Chondrocyte (in vitro differentiated cells): Measurements from ENCODE around the gene TEKT5. TPM values are rescaled to one million over a fixed set of nuclear protein-coding genes. Genes with fewer than 3 reads are reported as not detected.

ENCODE experiments used
- DNase-seq: peaks from one replicate; pipeline ENCODE4 v3.0.0; 2021; ENCODE audit warnings: mixed read lengths, low spot score
- H3K27ac Mint-ChIP-seq: one replicate; pipeline ENCODE4 v1.8.0; 2021; ENCODE audit warnings: mild to moderate bottlenecking, moderate library complexity, mixed read lengths; ENCODE audit not compliant: unreplicated experiment
- H3K27me3 Mint-ChIP-seq: 2 replicates; pipeline ENCODE4 v1.8.0; 2021; ENCODE audit warnings: low read depth, mixed read lengths
- H3K36me3 Mint-ChIP-seq: 2 replicates; pipeline ENCODE4 v1.8.0; 2021; ENCODE audit warnings: low read depth, mixed read lengths
- H3K4me1 Mint-ChIP-seq: 2 replicates; pipeline ENCODE4 v1.8.0; 2021; ENCODE audit warnings: low read depth, mild to moderate bottlenecking, mixed read lengths
- H3K4me3 Mint-ChIP-seq: one replicate; pipeline ENCODE4 v1.8.0; 2021; ENCODE audit warnings: mild to moderate bottlenecking, moderate library complexity, mixed read lengths; ENCODE audit not compliant: unreplicated experiment
- H3K9me3 Mint-ChIP-seq: 2 replicates; pipeline ENCODE4 v1.8.0; 2021; ENCODE audit warnings: low read depth, mixed read lengths
- total RNA-seq: library from RNA; stranded (reverse); gene quantifications from 3 replicates; pipeline ENCODE4 v1.2.1, GENCODE V29; 2021
- TF ChIP-seq, protein P1 (sequence below): fragments of 200-600 bp; sonication (generic); IDR thresholded peaks from 2 replicates; pipeline ENCODE4 v1.5.0; 2021; ENCODE audit warnings: antibody characterized with exemption, mild to moderate bottlenecking, moderate library complexity

TEKT5 gene
- total RNA-seq, 1 donor from 2014 or later = not detected

DNA sequence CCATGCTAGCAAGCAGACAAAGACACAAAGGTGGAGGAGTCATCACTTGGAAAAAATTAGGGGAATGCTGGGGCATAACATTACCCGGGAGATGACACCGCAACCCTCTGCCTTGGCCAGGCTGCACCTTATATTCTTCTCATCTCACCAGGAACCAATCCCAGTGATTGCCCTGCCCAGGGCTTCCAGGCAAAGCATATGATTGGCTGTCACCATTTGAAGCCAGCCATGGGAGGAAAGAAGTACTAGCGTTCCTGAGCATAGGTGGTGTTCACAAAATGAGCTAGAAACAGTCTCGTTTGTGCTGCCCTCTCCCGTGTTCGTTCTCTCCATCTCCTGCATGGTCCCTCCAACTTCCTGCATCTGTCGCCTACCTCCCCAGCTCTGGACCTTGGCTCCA lies 29.6 kb downstream of the TEKT5 start:
- no peaks in the 10 kb centered on the region for H3K4me1 Mint-ChIP-seq
- TF ChIP-seq, protein P1, sequence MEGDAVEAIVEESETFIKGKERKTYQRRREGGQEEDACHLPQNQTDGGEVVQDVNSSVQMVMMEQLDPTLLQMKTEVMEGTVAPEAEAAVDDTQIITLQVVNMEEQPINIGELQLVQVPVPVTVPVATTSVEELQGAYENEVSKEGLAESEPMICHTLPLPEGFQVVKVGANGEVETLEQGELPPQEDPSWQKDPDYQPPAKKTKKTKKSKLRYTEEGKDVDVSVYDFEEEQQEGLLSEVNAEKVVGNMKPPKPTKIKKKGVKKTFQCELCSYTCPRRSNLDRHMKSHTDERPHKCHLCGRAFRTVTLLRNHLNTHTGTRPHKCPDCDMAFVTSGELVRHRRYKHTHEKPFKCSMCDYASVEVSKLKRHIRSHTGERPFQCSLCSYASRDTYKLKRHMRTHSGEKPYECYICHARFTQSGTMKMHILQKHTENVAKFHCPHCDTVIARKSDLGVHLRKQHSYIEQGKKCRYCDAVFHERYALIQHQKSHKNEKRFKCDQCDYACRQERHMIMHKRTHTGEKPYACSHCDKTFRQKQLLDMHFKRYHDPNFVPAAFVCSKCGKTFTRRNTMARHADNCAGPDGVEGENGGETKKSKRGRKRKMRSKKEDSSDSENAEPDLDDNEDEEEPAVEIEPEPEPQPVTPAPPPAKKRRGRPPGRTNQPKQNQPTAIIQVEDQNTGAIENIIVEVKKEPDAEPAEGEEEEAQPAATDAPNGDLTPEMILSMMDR = no peak
- H3K36me3 Mint-ChIP-seq = no peaks in the 10 kb centered on the region
- H3K4me3 Mint-ChIP-seq = no peak overlapping the region
- DNase-seq = no peak
- no peak overlapping the region for H3K27ac Mint-ChIP-seq
- H3K9me3 Mint-ChIP-seq = no peaks in the 10 kb centered on the region
- H3K27me3 Mint-ChIP-seq = peaks cover 24% of the 10 kb centered on the region

DNA sequence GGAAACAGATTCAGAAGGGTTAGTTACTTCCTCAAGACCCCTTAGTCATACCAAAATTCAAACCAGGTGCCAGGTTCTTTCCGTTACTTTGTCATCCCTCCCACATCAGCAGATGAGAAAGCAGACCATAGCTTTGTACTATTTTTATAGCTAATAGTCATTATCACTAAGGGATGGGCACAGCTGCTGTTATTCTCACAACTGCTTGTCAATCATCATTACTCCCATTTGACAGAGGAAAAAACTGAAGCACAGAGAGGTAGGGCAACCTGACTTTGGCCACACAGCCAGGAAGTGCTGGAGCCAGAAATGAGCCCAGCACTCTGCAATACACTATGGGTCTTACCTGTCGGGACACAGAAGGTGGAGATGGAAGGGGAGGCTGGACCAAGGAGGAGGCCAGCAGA lies 30.0 kb downstream of the TEKT5 start:
- TF ChIP-seq, protein P1 = no peak
- no peak for DNase-seq
- Mint-ChIP-seq H3K4me3 (no peak overlapping the region), H3K27me3 (peaks cover 24% of the 10 kb centered on the region), H3K9me3 (no peaks in the 10 kb centered on the region), H3K36me3 (no peaks in the 10 kb centered on the region), H3K4me1 (no peaks in the 10 kb centered on the region), H3K27ac (no peak overlapping the region)

DNA sequence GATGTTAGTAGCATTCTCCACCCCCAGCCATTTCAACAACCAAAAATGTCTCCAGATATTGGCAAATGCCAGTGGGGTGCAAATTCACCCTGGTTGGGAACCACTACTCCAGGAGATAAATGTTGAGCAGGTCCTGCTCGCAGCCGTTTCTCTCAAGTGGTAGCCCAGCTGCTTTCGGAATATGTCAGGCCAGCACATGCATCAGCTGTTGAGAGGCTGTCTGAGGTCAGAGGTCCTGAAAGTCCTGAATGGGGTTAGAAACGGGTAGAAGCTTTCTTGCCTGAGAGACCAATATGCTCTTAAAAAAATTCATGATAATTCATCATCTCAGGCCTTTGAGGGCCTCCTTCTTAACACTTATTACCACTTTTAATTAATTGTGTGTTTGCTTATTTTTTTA lies 31.0 kb downstream of the TEKT5 start:
- Mint-ChIP-seq H3K4me3 (no peak overlapping the region), H3K9me3 (no peaks in the 10 kb centered on the region), H3K27me3 (peaks cover 24% of the 10 kb centered on the region), H3K36me3 (no peaks in the 10 kb centered on the region), H3K27ac (no peak overlapping the region), H3K4me1 (no peaks in the 10 kb centered on the region)
- TF ChIP-seq, protein P1 = no peak
- DNase-seq = no peak

DNA sequence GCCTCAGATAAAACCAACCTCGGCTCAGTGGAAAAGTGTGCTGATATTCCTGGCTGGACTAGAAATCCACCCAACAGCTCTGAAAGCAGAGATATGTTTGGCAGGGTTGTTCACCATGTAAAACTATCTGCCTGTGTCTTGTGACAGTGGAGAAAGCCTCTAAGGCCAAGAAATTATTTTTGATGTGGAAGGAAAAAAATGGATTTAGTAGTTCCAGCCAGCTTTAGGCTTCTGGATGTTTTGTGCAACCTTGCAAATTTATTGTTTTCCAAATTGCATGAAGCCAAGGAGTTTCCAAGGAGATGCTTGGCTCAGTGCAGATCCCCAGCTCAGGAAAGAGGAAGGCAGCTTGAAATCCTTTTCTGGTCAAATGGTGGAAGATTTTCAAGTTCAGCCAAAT lies 31.6 kb downstream of the TEKT5 start:
- TF ChIP-seq, protein P1 = no peak
- no peak overlapping the region for H3K4me3 Mint-ChIP-seq
- no peaks in the 10 kb centered on the region for H3K9me3 Mint-ChIP-seq
- H3K27me3 Mint-ChIP-seq = peaks cover 24% of the 10 kb centered on the region
- DNase-seq = no peak
- H3K27ac Mint-ChIP-seq = no peak overlapping the region
- no peaks in the 10 kb centered on the region for H3K36me3 Mint-ChIP-seq
- no peaks in the 10 kb centered on the region for H3K4me1 Mint-ChIP-seq

DNA sequence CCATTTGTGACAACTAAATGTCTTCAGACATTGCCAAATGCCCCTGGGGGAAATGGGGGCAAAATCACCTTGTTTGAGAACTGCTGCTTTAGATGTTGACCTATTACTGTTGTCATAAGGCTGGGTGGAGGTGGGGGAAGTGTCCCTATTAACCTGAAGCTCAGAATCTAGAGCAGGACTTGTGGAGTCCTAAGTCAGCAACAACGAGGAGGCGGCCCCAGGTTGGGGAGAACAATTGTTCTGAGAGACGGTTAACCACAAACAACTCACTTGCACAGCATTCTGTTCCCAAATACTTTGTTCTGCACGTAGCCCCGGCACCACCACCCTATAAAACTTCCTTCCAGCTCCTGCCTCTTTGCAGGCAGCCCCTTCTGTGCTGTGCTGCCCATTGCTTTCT lies 32.5 kb downstream of the TEKT5 start:
- H3K9me3 Mint-ChIP-seq = no peaks in the 10 kb centered on the region
- H3K27me3 Mint-ChIP-seq = peaks cover 24% of the 10 kb centered on the region
- no peaks in the 10 kb centered on the region for H3K4me1 Mint-ChIP-seq
- TF ChIP-seq, protein P1 = no peak
- DNase-seq = no peak
- H3K27ac Mint-ChIP-seq = no peak overlapping the region
- H3K36me3 Mint-ChIP-seq = no peaks in the 10 kb centered on the region
- H3K4me3 Mint-ChIP-seq = no peak overlapping the region
